ENCODE data around the gene CITED4. TPM values are rescaled to one million over a fixed set of nuclear protein-coding genes. Genes with fewer than 3 reads are reported as not detected.

Gene CITED4, protein sequence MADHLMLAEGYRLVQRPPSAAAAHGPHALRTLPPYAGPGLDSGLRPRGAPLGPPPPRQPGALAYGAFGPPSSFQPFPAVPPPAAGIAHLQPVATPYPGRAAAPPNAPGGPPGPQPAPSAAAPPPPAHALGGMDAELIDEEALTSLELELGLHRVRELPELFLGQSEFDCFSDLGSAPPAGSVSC
- 12.3 TPM for polyA plus RNA-seq (2013, experiment 1 of 2)
- 12.8 TPM for polyA plus RNA-seq (2013, experiment 2 of 2)

DNA sequence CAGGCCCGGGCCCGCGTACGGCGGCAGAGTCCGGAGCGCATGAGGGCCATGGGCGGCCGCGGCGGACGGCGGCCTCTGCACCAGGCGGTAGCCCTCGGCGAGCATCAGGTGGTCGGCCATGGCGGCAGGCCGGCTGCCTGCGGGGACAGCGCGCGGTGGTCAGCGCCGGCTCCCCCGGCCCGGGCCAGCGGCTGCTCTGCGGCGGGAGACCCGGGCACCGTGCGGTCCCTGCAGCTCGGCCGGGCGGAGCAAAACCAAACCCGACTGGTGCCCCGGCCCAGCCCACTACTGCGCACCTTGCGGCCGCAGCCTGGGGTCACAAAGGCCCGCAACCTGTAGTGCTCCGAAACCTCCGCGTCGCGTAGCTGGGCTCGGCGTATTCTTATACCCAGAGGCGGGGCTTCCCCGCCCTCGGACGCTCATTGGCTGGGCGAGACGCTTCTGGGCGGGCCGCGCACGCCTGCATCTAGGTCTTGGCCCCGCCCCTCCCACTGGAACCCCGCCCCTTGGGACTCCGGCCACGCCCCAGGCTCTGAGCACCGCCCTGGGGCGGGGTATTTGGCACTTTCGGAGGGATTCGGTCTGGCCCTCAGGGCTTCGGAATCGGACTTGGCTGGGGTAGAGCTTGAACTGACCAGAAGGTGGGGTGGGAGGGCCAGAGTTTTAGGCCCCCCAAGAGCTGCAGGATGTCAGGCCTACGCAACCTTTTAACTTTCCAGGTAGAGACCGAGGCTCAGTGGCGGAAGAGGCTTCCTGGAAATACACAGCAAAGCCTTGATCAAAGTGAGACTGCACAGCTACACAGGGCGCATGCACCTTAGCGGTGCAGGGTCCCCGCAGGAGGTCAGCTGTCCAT, at the start of gene CITED4:
TSS of gene CITED4 (minus strand) at position 356 of the 856 bp plus-strand sequence. CDS start at position 120, 236 bp downstream.
- DNase-seq = peak; percentile 97
- H3K36me3 ChIP-seq (ENCODE audit: control insufficient read depth, insufficient read depth, low read length) = no peaks in the 10 kb centered on the region
- no peak within 1 kb of the TSS for H4K8ac ChIP-seq (ENCODE audit: low read depth, low read length)
- H3K18ac ChIP-seq (ENCODE audit: low read length) = peak within 1 kb of the TSS; percentile 30
- H2BK120ac ChIP-seq (ENCODE audit: low read depth, low read length) = no peak within 1 kb of the TSS
- H3K4me3 ChIP-seq (ENCODE audit: low read length) = no peak within 1 kb of the TSS
- peak within 1 kb of the TSS; percentile 65 for H3K9ac ChIP-seq (ENCODE audit: low read length)
- H3K4me2 ChIP-seq (ENCODE audit: low read length) = peak within 1 kb of the TSS; percentile 75
- peaks cover 2% of the 10 kb centered on the region for H3K4me1 ChIP-seq (ENCODE audit: control insufficient read depth, low read depth, low read length)
- no peak within 1 kb of the TSS for H4K5ac ChIP-seq (ENCODE audit: low read length)
- peaks cover 4% of the 10 kb centered on the region for H3K27me3 ChIP-seq (ENCODE audit: insufficient read depth, low read length, poor library complexity)
- WGBS (ENCODE audit: extremely low coverage, insufficient coverage, low lambda C conversion rate) = no CpG with 5 or more reads among the region's 75 CpGs
- H3K79me1 ChIP-seq (ENCODE audit: low read length) = no peaks in the 10 kb centered on the region
- H2BK5ac ChIP-seq (ENCODE audit: low read length) = no peak within 1 kb of the TSS
- H3K23ac ChIP-seq (ENCODE audit: low read length) = peak within 1 kb of the TSS; percentile 34
- no peak within 1 kb of the TSS for H2AK5ac ChIP-seq (ENCODE audit: low read length)
- no peak within 1 kb of the TSS for H3K4ac ChIP-seq (ENCODE audit: low read depth, low read length)
- H3K79me2 ChIP-seq (ENCODE audit: control insufficient read depth, insufficient read depth, low read length) = no peaks in the 10 kb centered on the region
- no peak within 1 kb of the TSS for H2BK15ac ChIP-seq (replicated peaks; ENCODE audit: low read depth)
- H3K56ac ChIP-seq (ENCODE audit: low read length) = peak within 1 kb of the TSS; percentile 78
- H3K27ac ChIP-seq (ENCODE audit: low read depth, low read length) = no peak within 1 kb of the TSS

- Histone ChIP-seq H3K9ac (ENCODE audit: low read length) (no peak overlapping the region), H3K18ac (ENCODE audit: low read length) (no peak overlapping the region), H3K27ac (ENCODE audit: low read depth, low read length) (no peak overlapping the region), H3K79me2 (ENCODE audit: control insufficient read depth, insufficient read depth, low read length) (no peaks in the 10 kb centered on the region), H4K5ac (ENCODE audit: low read length) (no peak overlapping the region), H3K23ac (ENCODE audit: low read length) (no peak overlapping the region), H2BK120ac (ENCODE audit: low read depth, low read length) (no peak overlapping the region), H3K4me3 (ENCODE audit: low read length) (no peak overlapping the region), H3K56ac (ENCODE audit: low read length) (no peak overlapping the region), H2BK5ac (ENCODE audit: low read length) (no peak overlapping the region), H3K36me3 (ENCODE audit: control insufficient read depth, insufficient read depth, low read length) (no peaks in the 10 kb centered on the region), H3K4me1 (ENCODE audit: control insufficient read depth, low read depth, low read length) (no peaks in the 10 kb centered on the region), H4K8ac (ENCODE audit: low read depth, low read length) (no peak overlapping the region), H3K4me2 (ENCODE audit: low read length) (no peak overlapping the region), H2BK15ac (replicated peaks; ENCODE audit: low read depth) (no peak overlapping the region), H3K79me1 (ENCODE audit: low read length) (no peaks in the 10 kb centered on the region), H3K27me3 (ENCODE audit: insufficient read depth, low read length, poor library complexity) (no peaks in the 10 kb centered on the region), H3K4ac (ENCODE audit: low read depth, low read length) (no peak overlapping the region), H2AK5ac (ENCODE audit: low read length) (no peak overlapping the region)
- DNase-seq = no peak
- WGBS (ENCODE audit: extremely low coverage, insufficient coverage, low lambda C conversion rate) = no CpG with 5 or more reads among the region's 3 CpGs
Measured at GRCh38 chr1:40911105-40911504, 48.9 kb upstream of the CITED4 start.

DNA sequence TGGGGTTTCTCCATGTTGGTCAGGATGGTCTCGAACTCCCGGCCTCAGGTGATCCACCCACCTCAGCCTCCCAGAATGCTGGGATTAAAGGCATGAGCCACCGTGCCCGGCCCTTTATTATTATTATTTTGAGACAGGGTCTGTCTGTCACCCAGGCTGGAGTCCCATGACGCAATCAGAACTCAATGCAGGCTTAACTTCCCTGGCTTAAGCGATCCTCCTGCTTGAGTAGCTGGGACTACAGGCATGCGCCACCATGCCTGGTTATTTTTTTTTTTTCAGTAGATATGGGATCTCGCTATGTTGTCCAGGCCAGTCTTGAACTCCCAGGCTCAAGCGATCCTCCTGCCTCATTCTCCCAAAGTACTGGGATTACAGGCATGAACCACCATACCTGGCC, 47.1 kb upstream of the CITED4 start:
- no peaks in the 10 kb centered on the region for H3K4me1 ChIP-seq (ENCODE audit: control insufficient read depth, low read depth, low read length)
- H2AK5ac ChIP-seq (ENCODE audit: low read length) = no peak overlapping the region
- H3K79me2 ChIP-seq (ENCODE audit: control insufficient read depth, insufficient read depth, low read length) = no peaks in the 10 kb centered on the region
- H3K4me3 ChIP-seq (ENCODE audit: low read length) = no peak overlapping the region
- no peak overlapping the region for H4K5ac ChIP-seq (ENCODE audit: low read length)
- no peak for DNase-seq
- H3K79me1 ChIP-seq (ENCODE audit: low read length) = no peaks in the 10 kb centered on the region
- no peak overlapping the region for H3K4ac ChIP-seq (ENCODE audit: low read depth, low read length)
- H3K56ac ChIP-seq (ENCODE audit: low read length) = no peak overlapping the region
- H2BK5ac ChIP-seq (ENCODE audit: low read length) = no peak overlapping the region
- no peak overlapping the region for H3K4me2 ChIP-seq (ENCODE audit: low read length)
- no peaks in the 10 kb centered on the region for H3K27me3 ChIP-seq (ENCODE audit: insufficient read depth, low read length, poor library complexity)
- H3K9ac ChIP-seq (ENCODE audit: low read length) = no peak overlapping the region
- H3K18ac ChIP-seq (ENCODE audit: low read length) = no peak overlapping the region
- no peaks in the 10 kb centered on the region for H3K36me3 ChIP-seq (ENCODE audit: control insufficient read depth, insufficient read depth, low read length)
- H2BK15ac ChIP-seq (replicated peaks; ENCODE audit: low read depth) = no peak overlapping the region
- H2BK120ac ChIP-seq (ENCODE audit: low read depth, low read length) = no peak overlapping the region
- WGBS (ENCODE audit: extremely low coverage, insufficient coverage, low lambda C conversion rate) = no CpG with 5 or more reads among the region's 9 CpGs
- H4K8ac ChIP-seq (ENCODE audit: low read depth, low read length) = no peak overlapping the region
- no peak overlapping the region for H3K27ac ChIP-seq (ENCODE audit: low read depth, low read length)
- no peak overlapping the region for H3K23ac ChIP-seq (ENCODE audit: low read length)

GRCh38 chr1:40908350-40908749, 46.2 kb upstream of the CITED4 start:
- Histone ChIP-seq H2BK15ac (replicated peaks; ENCODE audit: low read depth) (no peak overlapping the region), H3K36me3 (ENCODE audit: control insufficient read depth, insufficient read depth, low read length) (no peaks in the 10 kb centered on the region), H2AK5ac (ENCODE audit: low read length) (no peak overlapping the region), H2BK120ac (ENCODE audit: low read depth, low read length) (no peak overlapping the region), H3K79me1 (ENCODE audit: low read length) (no peaks in the 10 kb centered on the region), H3K4me1 (ENCODE audit: control insufficient read depth, low read depth, low read length) (no peaks in the 10 kb centered on the region), H3K23ac (ENCODE audit: low read length) (no peak overlapping the region), H3K18ac (ENCODE audit: low read length) (no peak overlapping the region), H3K27ac (ENCODE audit: low read depth, low read length) (no peak overlapping the region), H3K4ac (ENCODE audit: low read depth, low read length) (no peak overlapping the region), H3K27me3 (ENCODE audit: insufficient read depth, low read length, poor library complexity) (no peaks in the 10 kb centered on the region), H4K8ac (ENCODE audit: low read depth, low read length) (no peak overlapping the region), H3K79me2 (ENCODE audit: control insufficient read depth, insufficient read depth, low read length) (no peaks in the 10 kb centered on the region), H3K9ac (ENCODE audit: low read length) (no peak overlapping the region), H4K5ac (ENCODE audit: low read length) (no peak overlapping the region), H3K4me3 (ENCODE audit: low read length) (no peak overlapping the region), H3K56ac (ENCODE audit: low read length) (no peak overlapping the region), H3K4me2 (ENCODE audit: low read length) (no peak overlapping the region), H2BK5ac (ENCODE audit: low read length) (no peak overlapping the region)
- WGBS (ENCODE audit: extremely low coverage, insufficient coverage, low lambda C conversion rate) = no CpG with 5 or more reads among the region's 6 CpGs
- DNase-seq = no peak

DNA sequence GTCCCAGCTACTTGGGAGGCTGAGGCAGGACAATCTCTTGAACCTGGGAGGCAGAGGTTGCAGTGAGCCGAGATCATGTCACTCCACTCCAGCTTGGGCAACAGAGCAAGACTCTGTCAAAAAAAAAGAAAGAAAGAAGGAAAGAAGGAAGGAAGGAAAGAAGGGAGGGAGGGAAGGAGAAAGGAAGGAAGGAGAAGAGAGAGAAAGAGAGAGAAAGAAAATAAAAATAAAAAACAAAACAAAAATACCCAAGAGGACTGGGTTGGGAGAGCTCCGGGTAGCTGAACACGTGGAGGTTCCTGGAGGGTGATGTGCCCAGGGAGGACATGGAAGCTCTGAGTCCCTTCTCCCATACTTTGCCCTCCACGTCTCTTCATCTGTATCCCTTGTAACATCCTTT, 45.7 kb upstream of the CITED4 start:
- no peaks in the 10 kb centered on the region for H3K4me1 ChIP-seq (ENCODE audit: control insufficient read depth, low read depth, low read length)
- no peak overlapping the region for H3K23ac ChIP-seq (ENCODE audit: low read length)
- no peak for DNase-seq
- H3K27ac ChIP-seq (ENCODE audit: low read depth, low read length) = no peak overlapping the region
- no peak overlapping the region for H2AK5ac ChIP-seq (ENCODE audit: low read length)
- H4K5ac ChIP-seq (ENCODE audit: low read length) = no peak overlapping the region
- H3K9ac ChIP-seq (ENCODE audit: low read length) = no peak overlapping the region
- no peak overlapping the region for H3K56ac ChIP-seq (ENCODE audit: low read length)
- no peak overlapping the region for H3K4me3 ChIP-seq (ENCODE audit: low read length)
- H3K18ac ChIP-seq (ENCODE audit: low read length) = no peak overlapping the region
- no peaks in the 10 kb centered on the region for H3K79me2 ChIP-seq (ENCODE audit: control insufficient read depth, insufficient read depth, low read length)
- H3K27me3 ChIP-seq (ENCODE audit: insufficient read depth, low read length, poor library complexity) = no peaks in the 10 kb centered on the region
- H2BK5ac ChIP-seq (ENCODE audit: low read length) = no peak overlapping the region
- no peaks in the 10 kb centered on the region for H3K79me1 ChIP-seq (ENCODE audit: low read length)
- H2BK15ac ChIP-seq (replicated peaks; ENCODE audit: low read depth) = no peak overlapping the region
- H3K4ac ChIP-seq (ENCODE audit: low read depth, low read length) = no peak overlapping the region
- H3K4me2 ChIP-seq (ENCODE audit: low read length) = no peak overlapping the region
- no peak overlapping the region for H2BK120ac ChIP-seq (ENCODE audit: low read depth, low read length)
- H3K36me3 ChIP-seq (ENCODE audit: control insufficient read depth, insufficient read depth, low read length) = no peaks in the 10 kb centered on the region
- WGBS (ENCODE audit: extremely low coverage, insufficient coverage, low lambda C conversion rate) = no CpG with 5 or more reads among the region's 4 CpGs
- no peak overlapping the region for H4K8ac ChIP-seq (ENCODE audit: low read depth, low read length)

Measured in mesendoderm (in vitro differentiated cells).